ENCODE measurements around the gene PLPPR1. TPM values are rescaled to one million over a fixed set of nuclear protein-coding genes. Genes with fewer than 3 reads are reported as not detected.
"Not testable (repeated sequence)": the region's sequence is repeated elsewhere in the genome, so short reads cannot be mapped to it uniquely, and the experiment has no call there.

PLPPR1 gene
- total and polyA plus RNA-seq, 2 experiments from 2014 or later = 1.3 to 3.7 TPM

DNA sequence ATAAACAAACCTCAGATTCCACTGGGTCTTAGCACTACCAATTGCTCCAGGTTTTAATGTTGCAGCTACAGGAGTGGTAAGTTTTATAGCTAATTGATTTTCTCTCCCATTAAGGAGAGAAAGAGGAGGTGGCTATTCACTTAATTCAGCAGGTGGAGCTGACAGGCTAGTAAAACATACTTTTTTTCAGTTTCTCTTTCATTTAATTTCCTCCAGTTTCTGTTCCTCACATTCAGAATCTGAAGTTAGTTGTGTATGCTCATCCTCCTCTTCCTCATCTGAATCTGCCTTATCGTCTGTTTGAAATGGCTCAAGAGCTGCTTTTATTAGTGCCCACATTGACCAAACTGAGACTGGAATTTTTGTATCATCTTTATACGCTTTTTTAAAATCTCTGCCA, 98.0 kb downstream of the PLPPR1 start:
- Mint-ChIP-seq H3K27me3 (ENCODE audit: insufficient read depth, low read depth, poor library complexity) (no peaks in the 10 kb centered on the region), H3K4me3 (no peak overlapping the region), H3K9me3 (peaks cover 63% of the 10 kb centered on the region), H3K36me3 (ENCODE audit: low read depth) (peaks cover 54% of the 10 kb centered on the region), H3K4me1 (peaks cover 6% of the 10 kb centered on the region; the same call in 2 of the 3 replicates), H3K27ac (no peak overlapping the region)
- Histone ChIP-seq H3K4me1 (ENCODE audit: insufficient read depth) (no peaks in the 10 kb centered on the region), H3K9me2 (ENCODE audit: insufficient read depth) (no peaks in the 10 kb centered on the region), H3K36me3 (ENCODE audit: insufficient read depth) (no peaks in the 10 kb centered on the region; the same call in none of the 2 replicates), H4K20me1 (replicated peaks; ENCODE audit: insufficient read depth) (no peaks in the 10 kb centered on the region), H3K4me3 (no peak overlapping the region), H3F3A (replicated peaks; ENCODE audit: low read depth) (no peaks in the 10 kb centered on the region), H3K4me2 (no peak overlapping the region), H3K79me2 (replicated peaks; ENCODE audit: insufficient read depth) (no peaks in the 10 kb centered on the region), H3K27ac (ENCODE audit: low read depth) (no peak overlapping the region), H3K27me3 (ENCODE audit: insufficient read depth) (no peaks in the 10 kb centered on the region), H2AFZ (no peak overlapping the region)
- no peak for TF ChIP-seq STAT1 (IDR thresholded peaks at IDR 0.05; ENCODE audit: unreplicated experiment)
- TF ChIP-seq ZNF114 (CRISPR knock-in tag; IDR thresholded peaks at IDR 0.05) = no peak
- TF ChIP-seq, protein P1, sequence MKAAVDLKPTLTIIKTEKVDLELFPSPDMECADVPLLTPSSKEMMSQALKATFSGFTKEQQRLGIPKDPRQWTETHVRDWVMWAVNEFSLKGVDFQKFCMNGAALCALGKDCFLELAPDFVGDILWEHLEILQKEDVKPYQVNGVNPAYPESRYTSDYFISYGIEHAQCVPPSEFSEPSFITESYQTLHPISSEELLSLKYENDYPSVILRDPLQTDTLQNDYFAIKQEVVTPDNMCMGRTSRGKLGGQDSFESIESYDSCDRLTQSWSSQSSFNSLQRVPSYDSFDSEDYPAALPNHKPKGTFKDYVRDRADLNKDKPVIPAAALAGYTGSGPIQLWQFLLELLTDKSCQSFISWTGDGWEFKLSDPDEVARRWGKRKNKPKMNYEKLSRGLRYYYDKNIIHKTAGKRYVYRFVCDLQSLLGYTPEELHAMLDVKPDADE (IDR thresholded peaks at IDR 0.05) = no peak
- no peak for TF ChIP-seq JUNB (IDR thresholded peaks at IDR 0.05; ENCODE audit: unreplicated experiment)
- no peak for TF ChIP-seq CREB1 (CRISPR knock-in tag; IDR thresholded peaks at IDR 0.05; ENCODE audit: low read depth)
- TF ChIP-seq, protein P2, sequence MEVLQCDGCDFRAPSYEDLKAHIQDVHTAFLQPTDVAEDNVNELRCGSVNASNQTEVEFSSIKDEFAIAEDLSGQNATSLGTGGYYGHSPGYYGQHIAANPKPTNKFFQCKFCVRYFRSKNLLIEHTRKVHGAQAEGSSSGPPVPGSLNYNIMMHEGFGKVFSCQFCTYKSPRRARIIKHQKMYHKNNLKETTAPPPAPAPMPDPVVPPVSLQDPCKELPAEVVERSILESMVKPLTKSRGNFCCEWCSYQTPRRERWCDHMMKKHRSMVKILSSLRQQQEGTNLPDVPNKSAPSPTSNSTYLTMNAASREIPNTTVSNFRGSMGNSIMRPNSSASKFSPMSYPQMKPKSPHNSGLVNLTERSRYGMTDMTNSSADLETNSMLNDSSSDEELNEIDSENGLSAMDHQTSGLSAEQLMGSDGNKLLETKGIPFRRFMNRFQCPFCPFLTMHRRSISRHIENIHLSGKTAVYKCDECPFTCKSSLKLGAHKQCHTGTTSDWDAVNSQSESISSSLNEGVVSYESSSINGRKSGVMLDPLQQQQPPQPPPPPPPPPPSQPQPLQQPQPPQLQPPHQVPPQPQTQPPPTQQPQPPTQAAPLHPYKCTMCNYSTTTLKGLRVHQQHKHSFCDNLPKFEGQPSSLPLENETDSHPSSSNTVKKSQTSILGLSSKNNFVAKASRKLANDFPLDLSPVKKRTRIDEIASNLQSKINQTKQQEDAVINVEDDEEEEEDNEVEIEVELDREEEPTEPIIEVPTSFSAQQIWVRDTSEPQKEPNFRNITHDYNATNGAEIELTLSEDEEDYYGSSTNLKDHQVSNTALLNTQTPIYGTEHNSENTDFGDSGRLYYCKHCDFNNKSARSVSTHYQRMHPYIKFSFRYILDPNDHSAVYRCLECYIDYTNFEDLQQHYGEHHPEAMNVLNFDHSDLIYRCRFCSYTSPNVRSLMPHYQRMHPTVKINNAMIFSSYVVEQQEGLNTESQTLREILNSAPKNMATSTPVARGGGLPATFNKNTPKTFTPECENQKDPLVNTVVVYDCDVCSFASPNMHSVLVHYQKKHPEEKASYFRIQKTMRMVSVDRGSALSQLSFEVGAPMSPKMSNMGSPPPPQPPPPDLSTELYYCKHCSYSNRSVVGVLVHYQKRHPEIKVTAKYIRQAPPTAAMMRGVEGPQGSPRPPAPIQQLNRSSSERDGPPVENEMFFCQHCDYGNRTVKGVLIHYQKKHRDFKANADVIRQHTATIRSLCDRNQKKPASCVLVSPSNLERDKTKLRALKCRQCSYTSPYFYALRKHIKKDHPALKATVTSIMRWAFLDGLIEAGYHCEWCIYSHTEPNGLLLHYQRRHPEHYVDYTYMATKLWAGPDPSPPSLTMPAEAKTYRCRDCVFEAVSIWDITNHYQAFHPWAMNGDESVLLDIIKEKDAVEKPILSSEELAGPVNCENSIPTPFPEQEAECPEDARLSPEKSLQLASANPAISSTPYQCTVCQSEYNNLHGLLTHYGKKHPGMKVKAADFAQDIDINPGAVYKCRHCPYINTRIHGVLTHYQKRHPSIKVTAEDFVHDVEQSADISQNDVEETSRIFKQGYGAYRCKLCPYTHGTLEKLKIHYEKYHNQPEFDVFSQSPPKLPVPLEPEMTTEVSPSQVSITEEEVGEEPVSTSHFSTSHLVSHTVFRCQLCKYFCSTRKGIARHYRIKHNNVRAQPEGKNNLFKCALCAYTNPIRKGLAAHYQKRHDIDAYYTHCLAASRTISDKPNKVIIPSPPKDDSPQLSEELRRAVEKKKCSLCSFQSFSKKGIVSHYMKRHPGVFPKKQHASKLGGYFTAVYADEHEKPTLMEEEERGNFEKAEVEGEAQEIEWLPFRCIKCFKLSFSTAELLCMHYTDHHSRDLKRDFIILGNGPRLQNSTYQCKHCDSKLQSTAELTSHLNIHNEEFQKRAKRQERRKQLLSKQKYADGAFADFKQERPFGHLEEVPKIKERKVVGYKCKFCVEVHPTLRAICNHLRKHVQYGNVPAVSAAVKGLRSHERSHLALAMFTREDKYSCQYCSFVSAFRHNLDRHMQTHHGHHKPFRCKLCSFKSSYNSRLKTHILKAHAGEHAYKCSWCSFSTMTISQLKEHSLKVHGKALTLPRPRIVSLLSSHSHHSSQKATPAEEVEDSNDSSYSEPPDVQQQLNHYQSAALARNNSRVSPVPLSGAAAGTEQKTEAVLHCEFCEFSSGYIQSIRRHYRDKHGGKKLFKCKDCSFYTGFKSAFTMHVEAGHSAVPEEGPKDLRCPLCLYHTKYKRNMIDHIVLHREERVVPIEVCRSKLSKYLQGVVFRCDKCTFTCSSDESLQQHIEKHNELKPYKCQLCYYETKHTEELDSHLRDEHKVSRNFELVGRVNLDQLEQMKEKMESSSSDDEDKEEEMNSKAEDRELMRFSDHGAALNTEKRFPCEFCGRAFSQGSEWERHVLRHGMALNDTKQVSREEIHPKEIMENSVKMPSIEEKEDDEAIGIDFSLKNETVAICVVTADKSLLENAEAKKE (CRISPR knock-in tag; IDR thresholded peaks at IDR 0.05) = no peak
- no peak for TF ChIP-seq POLR2AphosphoS5 (IDR thresholded peaks at IDR 0.05; ENCODE audit: low read depth)
- no peak for TF ChIP-seq EZH2 (IDR thresholded peaks at IDR 0.05; ENCODE audit: low read depth, unreplicated experiment)
- no peak for TF ChIP-seq ZNF331 (CRISPR knock-in tag; IDR thresholded peaks at IDR 0.05; ENCODE audit: low read depth)
- TF ChIP-seq, protein P3, sequence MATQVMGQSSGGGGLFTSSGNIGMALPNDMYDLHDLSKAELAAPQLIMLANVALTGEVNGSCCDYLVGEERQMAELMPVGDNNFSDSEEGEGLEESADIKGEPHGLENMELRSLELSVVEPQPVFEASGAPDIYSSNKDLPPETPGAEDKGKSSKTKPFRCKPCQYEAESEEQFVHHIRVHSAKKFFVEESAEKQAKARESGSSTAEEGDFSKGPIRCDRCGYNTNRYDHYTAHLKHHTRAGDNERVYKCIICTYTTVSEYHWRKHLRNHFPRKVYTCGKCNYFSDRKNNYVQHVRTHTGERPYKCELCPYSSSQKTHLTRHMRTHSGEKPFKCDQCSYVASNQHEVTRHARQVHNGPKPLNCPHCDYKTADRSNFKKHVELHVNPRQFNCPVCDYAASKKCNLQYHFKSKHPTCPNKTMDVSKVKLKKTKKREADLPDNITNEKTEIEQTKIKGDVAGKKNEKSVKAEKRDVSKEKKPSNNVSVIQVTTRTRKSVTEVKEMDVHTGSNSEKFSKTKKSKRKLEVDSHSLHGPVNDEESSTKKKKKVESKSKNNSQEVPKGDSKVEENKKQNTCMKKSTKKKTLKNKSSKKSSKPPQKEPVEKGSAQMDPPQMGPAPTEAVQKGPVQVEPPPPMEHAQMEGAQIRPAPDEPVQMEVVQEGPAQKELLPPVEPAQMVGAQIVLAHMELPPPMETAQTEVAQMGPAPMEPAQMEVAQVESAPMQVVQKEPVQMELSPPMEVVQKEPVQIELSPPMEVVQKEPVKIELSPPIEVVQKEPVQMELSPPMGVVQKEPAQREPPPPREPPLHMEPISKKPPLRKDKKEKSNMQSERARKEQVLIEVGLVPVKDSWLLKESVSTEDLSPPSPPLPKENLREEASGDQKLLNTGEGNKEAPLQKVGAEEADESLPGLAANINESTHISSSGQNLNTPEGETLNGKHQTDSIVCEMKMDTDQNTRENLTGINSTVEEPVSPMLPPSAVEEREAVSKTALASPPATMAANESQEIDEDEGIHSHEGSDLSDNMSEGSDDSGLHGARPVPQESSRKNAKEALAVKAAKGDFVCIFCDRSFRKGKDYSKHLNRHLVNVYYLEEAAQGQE (IDR thresholded peaks at IDR 0.05; ENCODE audit: unreplicated experiment) = no peak
- DNase-seq (ENCODE audit: low spot score) = no peak
- ATAC-seq = no peak

DNA sequence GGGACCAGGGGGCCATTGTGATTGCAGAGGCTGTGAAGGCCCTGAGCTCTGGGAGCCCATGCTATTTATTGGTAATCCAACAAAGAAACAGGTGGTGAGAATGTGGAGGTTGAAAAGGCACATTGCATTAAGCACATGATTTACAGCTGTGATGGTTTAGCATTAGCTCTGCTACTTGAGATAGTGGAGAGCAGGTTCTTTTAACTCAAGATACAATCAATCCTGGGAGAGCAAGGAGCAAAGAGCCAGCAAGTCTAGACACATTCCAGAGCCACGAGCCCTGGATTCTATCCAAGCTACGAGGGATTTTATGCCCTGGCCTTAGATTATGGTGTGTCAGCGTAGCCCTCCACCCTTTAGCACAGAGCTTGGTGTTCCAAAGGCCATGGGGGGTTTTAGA, 98.8 kb downstream of the PLPPR1 start:
- H3K4me1 Mint-ChIP-seq; H3K4me2 ChIP-seq; ATAC-seq; H3K27ac ChIP-seq (ENCODE audit: low read depth); H3K79me2 ChIP-seq (replicated peaks; ENCODE audit: insufficient read depth); H3K36me3 ChIP-seq (ENCODE audit: insufficient read depth); H3K4me1 ChIP-seq (ENCODE audit: insufficient read depth); H3K27me3 ChIP-seq (ENCODE audit: insufficient read depth); H3K27ac Mint-ChIP-seq; H3K9me2 ChIP-seq (ENCODE audit: insufficient read depth); H3K4me3 ChIP-seq; H3K4me3 Mint-ChIP-seq; H4K20me1 ChIP-seq (replicated peaks; ENCODE audit: insufficient read depth); H2AFZ ChIP-seq; H3K27me3 Mint-ChIP-seq (ENCODE audit: insufficient read depth, low read depth, poor library complexity); DNase-seq (ENCODE audit: low spot score); H3F3A ChIP-seq (replicated peaks; ENCODE audit: low read depth): not testable (repeated sequence)
- H3K9me3 Mint-ChIP-seq = peaks cover 59% of the 10 kb centered on the region
- H3K36me3 Mint-ChIP-seq (ENCODE audit: low read depth) = peaks cover 51% of the 10 kb centered on the region

Measured in GM23338 (cell line).